Body of pancreas (tissue), 4 donors: ENCODE data around the gene ITGB1BP1.

Experiments used
- POLR2A ChIP-seq, 3 donors: fragments of 450-650 bp; IDR thresholded peaks; one replicate each; pipeline ENCODE4 v1.6.1; 2016; ENCODE audit warnings: antibody characterized with exemption in 3 of 3, mild to moderate bottlenecking in 2 of 3
- TF ChIP-seq, protein P1 (sequence below), 7 experiments: fragments of 450-650 bp in 4 of 7; fragments of 200-600 bp in 3 of 7; sonication (generic) in 3 of 7; IDR thresholded peaks; one replicate each; pipeline ENCODE4 v1.5.1; 2016 to 2019; ENCODE audit warnings: antibody characterized with exemption in 7 of 7

DNA sequence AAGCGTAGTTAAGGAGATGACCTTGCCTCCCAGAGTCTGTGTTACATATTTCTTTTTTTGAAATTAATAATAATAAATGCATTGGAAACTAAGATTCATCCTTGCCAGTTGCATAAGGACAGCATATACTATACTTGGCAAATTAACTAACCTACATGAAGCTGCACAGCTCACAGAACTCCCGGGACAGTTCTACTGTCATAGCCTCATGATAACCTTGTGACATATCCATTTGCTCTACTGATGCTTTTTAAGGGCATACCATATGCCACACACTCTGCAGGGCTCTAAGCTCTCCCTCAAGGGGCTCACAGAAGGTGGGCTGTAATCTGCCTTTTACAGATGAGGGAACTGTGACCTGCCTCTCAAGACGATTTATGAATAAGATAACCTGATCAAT lies 3.8 kb downstream of the ITGB1BP1 start:
- TF ChIP-seq POLR2A (IDR thresholded peaks at IDR 0.05), result no peak
- TF ChIP-seq, protein P1, sequence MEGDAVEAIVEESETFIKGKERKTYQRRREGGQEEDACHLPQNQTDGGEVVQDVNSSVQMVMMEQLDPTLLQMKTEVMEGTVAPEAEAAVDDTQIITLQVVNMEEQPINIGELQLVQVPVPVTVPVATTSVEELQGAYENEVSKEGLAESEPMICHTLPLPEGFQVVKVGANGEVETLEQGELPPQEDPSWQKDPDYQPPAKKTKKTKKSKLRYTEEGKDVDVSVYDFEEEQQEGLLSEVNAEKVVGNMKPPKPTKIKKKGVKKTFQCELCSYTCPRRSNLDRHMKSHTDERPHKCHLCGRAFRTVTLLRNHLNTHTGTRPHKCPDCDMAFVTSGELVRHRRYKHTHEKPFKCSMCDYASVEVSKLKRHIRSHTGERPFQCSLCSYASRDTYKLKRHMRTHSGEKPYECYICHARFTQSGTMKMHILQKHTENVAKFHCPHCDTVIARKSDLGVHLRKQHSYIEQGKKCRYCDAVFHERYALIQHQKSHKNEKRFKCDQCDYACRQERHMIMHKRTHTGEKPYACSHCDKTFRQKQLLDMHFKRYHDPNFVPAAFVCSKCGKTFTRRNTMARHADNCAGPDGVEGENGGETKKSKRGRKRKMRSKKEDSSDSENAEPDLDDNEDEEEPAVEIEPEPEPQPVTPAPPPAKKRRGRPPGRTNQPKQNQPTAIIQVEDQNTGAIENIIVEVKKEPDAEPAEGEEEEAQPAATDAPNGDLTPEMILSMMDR (IDR thresholded peaks at IDR 0.05), result no peak
